Hematopoietic multipotent progenitor cell treated with erythropoietin and hydrocortisone succinate and interleukin-3 and kit ligand, for 15 days (in vitro differentiated cells): ENCODE data around the gene JAKMIP1.

ENCODE experiments used
- DNase-seq: peaks from one replicate; pipeline ENCODE4 v3.0.0-alpha.2; 2015; ENCODE audit warnings: low spot score

The JAKMIP1 gene

DNA sequence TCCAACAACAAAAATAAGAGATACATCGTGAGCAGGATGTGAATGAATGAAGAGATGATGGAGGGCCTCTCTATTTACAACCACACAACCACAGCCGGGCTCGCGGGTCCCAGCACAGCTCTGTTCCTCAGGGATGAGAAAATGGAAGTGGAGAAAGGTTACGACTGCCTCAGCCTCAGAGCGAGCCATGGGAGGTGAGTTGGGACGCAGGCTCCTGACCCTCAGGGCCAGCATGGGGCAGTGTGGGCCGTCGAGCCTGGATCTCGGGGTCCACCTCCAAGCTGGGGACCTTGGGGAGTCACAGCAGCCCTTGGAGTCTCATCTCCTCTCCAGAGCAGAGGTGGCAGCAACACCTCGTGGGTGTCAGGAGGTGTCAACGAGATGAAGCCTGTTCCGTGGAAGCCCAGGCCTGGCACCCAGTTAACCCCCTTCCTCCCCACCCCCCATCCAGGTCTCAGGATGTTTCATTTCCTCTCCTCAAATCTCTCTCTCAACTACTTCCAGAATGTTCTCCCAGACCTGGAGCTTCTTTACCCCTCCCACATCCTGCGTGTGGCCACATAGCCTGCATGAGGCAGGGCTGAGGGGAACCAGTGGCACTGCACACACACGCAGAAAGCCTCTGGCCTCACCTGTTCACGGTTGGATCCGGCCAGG lies 208.1 kb downstream of the JAKMIP1 start:
- no peak for DNase-seq

DNA sequence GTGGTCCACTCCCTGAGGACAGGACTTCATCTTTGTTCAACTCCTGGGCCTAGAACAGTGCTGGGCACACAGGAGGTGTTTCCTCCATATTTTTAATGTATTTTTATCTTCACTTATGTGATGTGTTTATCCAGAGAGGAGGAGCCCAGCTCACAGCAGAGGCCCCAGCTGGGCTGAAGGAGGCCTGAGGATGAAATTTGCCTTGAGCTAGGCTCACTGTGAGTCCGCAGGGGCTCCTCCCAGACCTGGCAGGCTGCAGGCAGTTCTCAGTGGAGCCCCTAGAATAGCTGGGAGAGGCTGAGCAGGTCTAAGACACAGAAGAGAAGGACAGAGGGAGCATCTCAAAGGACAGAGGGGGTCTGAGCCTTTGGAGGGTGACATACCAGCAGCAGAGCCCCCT lies 208.9 kb downstream of the JAKMIP1 start:
- no peak for DNase-seq

DNA sequence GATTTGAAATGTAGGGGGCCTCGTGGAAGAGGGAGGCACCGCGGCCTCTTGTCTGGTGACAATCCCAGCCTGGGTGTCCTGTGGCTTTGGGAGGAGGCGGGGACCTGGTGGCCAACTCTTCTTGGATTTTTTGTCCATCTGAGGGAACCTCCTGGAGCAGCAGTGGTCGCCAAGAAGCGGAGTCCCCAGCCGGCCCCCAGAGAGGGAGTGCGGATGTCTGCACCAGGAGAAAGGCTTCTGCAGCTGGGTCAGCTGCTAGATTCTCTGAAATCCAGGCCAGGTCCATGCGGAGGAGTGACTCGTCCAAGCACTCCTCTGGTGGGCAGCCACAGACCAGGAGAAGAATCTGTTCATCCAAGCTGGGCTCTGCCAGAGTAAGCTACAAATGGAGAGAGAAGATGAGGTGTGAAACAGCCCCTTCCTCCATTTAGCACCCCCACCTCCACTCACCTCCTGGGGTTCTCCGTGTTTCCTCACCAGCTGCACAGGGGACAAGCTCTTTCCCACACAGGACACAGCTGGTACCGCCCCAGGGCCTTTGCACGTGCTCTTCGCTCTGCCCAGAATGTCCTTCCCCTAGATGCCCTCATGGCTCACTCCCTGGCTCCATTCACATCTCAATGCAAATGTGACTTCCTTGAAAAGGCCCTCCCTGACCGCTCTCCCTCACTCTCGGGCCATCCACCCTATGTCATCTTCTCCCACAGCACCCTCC lies 209.7 kb downstream of the JAKMIP1 start:
- DNase-seq: no peak

DNA sequence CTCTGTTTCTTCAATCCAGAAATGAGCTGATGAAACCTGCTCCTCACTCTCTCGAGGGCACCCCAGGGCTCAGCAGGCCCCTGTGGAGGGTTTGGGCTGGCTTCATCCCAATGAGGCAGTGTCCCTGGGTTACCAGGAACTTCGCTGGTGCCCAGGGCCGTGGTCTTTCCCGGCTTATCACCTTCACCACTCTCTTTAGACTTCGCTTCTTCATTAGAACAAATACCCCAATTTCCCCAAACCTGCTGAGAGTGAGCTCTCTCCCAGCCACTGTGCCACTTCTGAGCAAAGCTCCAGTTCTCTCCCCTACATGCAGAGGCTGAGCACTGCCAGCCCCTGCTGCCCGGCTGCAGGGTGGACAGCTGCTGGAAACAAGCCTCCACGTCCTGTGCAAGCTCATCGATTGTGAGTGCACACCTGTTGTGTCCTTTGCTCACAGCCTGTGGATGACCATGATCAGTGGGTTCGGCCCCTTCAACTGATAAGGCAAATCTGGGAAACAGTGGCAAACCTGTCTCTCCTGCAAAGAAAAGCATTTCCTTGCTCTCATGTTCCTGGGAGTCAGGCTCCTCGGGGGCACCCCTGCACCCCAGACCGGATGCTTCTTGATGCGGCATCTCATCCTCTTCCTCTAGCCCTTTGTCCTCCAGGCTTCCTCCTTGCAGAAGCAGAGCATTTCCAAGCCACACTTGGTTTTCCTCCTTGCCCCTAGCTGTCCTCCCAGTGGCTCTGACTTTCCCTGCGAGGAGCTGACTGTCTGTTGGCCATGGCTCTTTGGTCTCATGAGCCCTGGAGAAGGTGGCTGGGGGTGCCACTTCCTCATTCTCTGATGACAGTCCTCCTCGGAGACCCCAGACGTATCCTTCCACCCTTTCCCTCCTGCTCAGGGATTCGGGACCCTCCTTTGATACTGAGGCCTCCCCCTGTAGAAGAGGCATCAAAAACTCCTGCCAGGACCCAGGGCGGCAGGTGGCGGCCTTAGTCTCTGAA lies 210.8 kb downstream of the JAKMIP1 start:
- DNase-seq: no peak

DNA sequence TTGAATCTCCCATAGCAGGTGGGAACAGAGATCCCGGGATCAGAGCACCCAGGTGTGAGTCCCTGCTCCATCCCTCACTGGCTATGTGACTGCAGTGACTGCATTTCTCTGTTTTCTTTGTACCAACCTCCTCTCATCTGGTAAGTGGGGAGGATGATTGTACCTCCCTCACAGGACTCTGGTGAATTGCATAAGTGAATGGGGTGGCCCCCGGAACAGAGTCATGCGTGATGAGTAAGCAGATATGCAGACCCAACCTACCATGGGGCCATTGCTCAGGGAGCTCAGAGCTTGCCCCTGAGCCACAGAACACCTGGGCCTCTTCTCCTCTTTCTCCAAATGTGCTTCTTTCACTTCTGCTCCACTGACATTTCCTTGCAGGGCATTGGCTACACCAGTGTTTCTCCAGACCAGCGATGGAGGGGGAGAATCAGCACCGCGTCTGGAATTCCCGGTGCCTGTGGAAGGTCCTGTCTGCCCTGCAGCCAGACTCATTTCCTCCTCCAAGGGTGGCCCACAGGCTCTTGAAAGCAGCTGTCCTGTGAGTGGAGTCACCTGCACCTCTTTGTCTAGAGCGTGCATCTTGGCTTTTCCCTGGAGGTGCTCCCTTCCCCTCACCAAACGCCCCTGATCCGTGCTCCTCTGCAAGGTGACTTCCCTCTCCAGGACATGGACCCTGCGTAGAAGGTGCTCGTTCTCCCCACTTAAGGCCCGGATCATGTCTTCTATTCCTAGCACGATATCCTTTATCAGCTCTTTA lies 212.1 kb downstream of the JAKMIP1 start:
- no peak for DNase-seq

DNA sequence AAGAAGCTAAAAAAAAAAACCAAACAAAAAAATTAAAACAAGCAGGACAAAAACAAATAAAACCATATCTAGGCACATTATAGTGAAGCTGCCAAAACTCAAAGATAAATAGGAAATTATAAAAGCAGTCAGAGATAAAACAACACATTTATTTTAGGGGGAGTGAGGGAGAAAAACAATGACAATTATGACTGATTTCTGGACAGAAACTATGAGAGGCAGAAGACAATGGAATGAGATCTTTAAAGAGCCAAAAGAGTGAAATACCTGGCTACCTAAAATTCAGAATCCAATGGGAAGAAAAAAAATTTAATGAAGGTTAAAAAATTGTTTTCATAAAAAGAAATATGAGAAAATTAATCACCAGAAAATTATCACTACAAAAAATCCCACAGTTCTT lies 215.5 kb downstream of the JAKMIP1 start:
- DNase-seq: no peak

DNA sequence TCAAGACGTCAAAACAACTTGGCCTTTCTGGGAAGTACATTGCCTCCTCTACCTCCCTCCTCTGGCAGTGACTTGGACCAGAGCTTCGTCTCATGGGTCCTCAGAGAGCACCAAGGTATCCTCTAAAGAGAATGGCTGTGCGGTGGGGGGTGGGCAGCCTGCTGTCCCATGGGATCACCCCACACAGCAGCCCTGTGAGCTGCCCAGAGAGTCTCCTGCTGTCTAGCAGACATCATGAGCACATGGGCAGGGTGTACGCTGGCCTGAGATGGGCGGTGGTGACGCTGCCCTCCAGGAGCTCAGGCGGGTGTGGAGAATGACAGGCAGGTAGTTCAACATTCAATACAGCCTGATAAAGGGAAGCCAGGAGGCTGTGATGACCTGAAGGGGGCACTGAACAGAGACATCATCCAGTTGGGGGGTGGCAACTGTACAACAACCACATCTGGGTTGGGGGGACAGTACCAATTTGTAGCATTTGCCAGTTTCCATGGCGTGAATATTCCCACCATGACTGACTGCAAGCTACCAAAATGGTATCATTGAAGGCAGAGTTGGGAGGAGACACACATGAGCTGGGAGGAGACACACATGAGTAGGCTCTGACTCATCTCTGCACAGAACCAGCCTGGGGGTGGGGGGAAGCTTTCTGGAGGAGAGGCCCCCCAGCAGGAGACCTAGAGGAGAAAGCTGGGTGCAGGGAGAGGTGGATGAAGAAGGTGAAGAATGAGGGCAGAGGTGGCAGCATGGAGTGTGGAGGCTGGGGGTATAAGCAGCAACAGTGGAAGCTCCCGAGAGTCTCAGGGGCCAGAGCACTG lies 218.0 kb downstream of the JAKMIP1 start:
- DNase-seq: no peak

DNA sequence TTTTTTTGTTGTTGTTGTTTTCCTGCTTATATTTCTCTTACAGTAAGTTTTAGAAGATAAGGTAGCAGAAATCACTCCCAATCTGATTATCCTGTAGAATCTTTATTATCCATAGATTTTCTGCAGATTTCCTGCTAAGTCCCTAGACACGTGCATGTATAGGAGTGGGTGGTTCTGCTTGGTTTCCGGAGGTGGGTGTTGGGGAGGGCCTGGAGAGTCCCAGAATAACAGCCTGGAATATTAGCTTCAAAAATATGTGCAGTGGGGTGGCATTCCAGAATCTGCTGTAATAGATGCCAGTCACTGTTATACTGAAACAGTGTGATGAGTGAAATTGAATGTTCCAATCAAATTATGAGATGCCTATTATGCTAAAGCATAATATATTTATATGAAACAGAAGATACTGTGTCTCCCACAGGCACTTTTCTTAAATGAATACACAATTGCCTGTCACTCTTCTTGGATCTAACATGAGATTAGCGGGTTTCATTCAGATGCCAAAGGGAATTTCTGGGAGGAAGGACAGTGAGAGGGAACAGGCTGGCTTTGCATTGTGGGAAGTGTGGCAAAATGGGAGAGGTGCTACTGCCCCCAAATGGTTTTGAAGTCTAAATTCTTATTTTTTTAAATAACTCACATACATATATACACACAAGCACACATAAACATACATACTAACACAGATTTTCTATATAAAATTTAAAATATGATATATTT lies 219.8 kb downstream of the JAKMIP1 start:
- no peak for DNase-seq

DNA sequence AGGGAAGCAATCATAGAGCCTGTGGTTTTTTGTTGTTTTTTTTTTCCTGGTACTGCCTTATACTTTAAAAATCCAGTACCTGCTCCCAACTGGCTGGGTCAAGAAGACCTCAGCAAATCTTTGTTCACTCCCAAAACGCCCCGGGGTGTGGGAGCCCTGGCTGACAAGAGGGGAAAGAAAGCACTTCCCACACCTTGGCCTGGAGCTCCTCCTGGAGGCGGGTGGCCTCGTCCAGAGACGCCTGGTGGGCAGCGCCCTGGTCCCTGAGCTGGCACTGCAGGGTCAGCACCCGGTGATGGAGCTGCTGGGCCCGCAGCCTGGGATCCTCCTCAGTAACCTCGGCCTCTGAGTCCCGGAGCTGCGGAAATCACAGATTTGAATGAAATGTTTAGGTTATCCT lies 220.4 kb downstream of the JAKMIP1 start:
- no peak for DNase-seq

DNA sequence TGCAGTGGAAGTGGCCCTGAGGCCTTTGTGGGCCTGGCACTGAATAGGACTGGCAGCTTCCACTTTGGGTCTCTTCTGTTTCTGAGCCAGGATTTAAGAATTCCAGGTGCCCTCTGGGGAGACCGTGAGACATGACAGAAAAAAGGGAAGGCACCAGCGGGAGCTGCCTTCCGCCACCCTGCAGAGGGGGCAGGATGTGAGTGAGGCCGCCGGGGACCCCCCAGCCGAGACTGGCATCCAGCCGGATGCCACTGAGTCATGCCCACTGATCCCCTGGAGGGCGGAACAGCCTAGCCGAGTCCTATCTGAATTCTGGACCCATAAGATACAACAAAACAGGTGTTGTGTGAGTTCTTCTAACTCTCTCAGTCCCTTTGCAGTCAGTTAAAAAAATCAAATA lies 223.4 kb downstream of the JAKMIP1 start:
- no peak for DNase-seq

DNA sequence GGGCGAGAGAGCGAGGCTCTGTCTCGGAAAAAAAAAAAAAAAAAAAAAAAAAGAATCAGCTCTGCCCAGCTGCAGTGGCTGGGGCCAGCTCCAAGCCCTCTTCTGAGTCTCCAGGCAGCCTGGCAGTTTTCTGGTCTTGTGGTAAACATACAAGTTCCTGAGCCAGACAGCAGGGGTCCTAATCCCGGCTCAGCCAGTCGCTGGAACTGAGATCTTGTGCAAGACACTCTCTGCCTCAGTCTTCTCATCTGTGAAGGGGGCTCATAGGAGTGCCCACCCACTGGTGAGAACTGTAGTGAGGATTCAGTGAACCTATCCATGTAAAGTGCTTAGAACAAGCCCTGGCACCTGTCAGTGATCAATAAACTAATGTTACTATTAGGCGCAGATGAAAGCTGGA lies 223.9 kb downstream of the JAKMIP1 start:
- no peak for DNase-seq
